ENCODE measurements around the gene TDRD7.
A peak's percentile ranks its signal among the peaks of the same experiment; 100 is the strongest.

TDRD7 gene

DNA sequence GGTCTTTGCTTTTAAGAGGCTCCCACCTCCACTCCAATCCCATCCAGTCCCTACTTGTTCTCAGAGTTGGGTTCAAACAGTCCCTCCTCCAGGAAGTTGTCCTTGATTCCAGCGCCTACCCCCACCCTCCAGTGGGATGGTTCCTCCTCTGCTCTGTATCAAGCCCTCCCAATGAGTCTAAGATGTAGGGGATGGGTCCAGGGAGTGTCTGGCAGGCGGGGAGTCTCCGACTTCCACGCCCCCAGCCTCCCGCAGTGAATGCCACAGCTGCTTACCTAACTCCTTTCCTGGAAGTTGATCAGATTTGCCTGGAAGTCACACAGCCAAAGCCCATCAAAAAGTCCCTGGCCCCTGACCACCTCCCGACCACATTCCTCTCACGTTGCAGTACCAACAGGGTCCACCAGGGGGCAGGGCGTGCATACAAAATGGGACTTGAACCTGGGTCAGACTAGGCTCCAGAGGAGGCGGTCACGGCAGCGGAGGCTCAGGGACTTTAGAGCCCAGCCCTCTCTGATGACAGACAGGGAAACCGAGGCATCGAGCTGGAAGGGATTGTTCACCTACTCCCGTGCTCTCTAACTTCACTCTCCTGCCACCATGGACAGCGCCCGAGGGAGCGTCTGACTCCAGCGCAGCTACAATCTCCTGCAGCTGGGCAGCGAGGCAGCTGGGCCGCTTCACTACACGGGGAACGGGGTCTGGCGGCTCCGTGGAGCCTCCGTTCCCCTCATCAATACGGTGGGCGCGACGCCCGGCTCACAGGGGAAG, 25.0 kb upstream of the TDRD7 start:
- peak; percentile 30 for DNase-seq (ENCODE audit: low read depth)

DNA sequence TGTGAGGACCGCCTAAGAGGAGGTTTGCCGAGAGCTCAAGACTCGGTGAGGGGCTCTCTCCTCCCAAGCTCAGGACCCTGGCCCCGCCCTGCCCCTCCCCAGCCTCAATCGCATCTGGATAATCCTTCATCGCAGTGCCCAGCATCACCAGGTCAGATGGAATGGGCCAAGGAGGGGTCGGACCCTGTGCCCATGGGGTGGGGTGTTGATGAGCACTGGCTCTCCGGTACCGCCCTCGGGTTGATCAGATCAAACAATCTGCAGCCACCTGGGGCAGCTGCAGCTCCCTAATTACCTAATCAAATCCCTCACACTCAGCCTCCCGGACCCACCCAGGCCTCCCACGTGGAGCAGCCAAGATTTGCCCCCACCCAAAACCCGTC, 24.4 kb upstream of the TDRD7 start:
- no peak for DNase-seq (ENCODE audit: low read depth)

DNA sequence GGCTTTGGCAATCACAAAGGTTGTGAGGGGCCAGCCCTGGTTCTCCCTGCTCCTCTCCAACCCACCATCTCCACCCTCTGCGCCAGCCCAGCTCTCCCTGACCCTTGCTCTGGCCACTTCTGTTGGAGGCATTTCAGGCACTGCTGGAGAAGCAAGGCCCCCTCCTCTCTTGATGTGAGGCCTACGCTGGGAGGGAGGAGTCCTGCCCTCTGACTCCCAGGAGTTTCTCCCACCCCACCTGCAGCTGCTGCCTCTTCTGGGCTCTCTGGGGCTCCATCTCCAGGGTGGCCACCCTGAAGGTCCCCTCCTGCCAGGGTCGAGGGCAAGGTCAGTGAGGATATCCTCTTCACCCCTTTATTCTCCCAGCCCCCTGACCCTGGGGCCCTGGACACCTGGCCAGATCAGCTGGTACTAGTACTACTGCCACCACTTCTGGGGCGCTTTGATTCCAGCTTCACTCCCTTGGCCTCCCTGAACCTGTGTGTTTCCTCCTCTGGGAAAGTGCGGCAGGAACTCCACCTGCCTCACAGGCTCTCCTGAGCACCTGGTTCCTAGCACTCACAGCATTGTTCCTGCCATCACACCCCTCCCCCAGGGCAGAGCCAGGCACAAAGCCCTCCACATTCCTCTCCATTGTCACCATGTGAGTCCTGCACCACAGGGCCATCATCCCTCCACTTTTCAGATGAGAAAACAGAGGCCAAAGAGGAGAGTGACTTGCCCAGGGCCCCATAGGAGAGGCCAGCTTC, 23.8 kb upstream of the TDRD7 start:
- DNase-seq (ENCODE audit: low read depth), result no peak

DNA sequence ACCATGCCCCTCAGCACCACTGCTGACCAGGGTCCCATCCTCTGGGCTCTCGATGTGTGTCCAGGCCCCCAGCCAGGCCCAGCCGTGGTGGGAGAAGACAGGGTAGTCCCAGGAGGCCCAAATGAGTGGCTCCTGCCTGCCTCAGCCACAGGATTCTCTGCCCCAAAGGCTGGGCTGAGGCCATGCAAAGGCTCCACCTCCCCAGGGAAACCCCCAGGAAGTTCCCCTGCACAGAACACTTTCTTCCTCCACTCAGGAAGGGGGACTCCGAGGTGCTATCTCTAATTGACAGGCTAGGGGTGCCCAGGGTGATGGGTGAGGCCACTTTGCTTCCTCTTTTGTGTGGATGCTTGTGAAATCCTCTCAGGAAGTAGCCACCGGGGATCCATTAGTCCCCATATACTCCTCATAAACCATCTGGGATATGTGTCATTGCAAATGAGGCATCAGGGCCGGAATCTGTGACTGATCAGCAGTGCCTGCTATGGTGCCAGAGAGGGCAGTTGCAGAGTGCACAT, 23.1 kb upstream of the TDRD7 start:
- DNase-seq (ENCODE audit: low read depth), result no peak

DNA sequence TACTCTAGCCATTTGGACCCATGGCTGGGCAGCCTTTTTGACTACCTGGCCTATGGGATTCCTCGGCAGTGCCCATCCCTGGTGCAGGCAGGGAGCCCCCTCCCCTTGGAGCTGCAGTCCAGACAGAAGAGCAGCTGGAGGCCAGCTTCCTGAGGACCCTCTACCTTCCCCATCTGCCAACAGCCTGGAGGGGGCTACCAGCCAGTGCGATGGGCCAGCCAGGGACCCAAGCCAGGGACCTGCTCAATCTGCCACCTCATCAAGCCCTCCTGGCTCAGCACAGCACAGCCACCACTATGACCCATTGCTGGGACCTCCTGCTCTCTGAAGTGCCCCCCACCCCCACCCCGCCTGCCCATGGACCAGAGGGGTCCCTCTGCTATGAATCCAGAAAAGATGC, 22.6 kb upstream of the TDRD7 start:
- no peak for DNase-seq (ENCODE audit: low read depth)

DNA sequence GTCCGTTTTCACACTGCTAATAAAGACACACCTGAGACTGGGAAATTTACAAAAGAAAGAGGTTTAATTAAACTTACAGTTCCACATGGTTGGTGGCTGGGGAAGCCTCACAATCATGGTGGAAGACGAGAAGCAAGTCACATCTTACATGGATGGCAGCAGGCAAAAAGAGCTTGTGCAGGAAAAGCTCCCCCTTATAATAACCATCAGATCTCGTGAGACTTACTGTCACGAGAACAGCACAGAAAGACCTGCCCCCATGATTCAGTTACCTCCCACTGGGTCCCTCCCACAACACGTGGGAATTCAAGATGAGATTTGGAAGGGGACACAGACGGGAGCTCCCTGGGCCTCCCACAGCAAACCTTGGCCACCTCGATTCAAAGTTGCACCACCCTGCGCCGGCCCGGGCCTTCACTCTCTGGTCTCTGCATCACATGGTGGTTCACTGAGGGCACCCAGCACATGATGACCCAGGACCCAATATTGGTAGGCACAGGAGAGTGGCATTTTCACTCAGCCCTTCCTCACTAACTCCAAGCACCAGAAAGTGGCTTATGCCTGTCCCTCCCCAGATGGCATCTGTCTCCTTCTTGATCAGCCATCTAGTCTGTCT, 21.0 kb upstream of the TDRD7 start:
- no peak for DNase-seq (ENCODE audit: low read depth)

DNA sequence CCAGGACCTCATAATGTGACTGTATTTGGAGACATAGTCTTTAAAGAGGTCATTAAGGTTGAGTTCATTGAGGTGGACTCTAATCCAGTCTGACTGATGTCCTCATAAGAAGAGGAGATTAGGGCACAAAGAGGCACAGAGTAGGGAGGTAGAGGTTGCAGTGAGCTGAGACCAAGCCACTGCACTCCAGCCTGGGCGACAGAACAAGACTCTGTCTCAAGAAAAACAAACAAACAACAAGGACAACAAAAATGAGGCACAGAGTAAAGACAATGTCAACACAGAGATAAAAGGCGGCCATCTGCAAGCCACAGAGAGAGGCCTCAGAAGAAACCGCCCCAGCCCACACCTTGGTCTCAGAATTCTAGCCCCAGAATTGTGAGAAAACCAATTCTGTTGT, 17.0 kb upstream of the TDRD7 start:
- DNase-seq (ENCODE audit: low read depth), result no peak

DNA sequence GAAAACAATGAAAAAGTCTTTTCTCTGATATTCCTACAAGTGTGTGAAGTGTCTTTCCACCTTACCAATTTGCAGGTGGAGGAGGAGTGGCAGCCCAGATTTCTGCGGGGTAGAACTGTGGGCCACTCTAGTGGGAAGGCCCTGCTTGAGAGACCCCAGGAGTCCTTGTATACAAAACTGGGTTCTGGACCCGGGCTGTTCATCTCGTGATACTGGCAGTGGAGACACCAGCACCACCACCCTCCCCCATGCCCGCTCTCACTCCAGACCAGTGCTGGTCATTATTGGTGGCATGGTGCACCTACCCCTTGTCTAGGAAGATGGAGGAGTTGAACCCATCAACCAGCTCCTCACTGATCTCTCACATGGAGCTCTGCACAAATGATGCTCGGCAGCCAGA, 16.2 kb upstream of the TDRD7 start:
- no peak for DNase-seq (ENCODE audit: low read depth)

DNA sequence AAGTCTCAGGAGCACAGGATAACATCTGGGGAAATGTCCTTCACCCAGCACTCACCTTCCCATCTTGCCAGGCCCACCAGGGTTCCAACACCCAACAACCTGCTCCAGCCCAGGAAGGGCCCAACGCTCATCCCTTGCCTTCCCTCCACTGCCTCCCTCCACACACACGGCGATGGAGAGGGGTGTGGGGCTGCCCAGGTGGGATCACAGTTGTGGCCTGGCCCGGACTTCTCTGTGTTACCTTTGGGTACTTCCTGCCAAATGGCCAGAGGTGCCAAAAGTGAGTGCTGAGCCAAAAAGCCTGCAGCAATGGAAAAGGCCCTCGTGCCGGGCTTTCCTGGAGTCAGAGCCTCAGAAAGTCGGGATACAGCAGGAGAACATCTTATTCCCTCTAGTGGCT, 15.6 kb upstream of the TDRD7 start:
- DNase-seq (ENCODE audit: low read depth), result no peak

DNA sequence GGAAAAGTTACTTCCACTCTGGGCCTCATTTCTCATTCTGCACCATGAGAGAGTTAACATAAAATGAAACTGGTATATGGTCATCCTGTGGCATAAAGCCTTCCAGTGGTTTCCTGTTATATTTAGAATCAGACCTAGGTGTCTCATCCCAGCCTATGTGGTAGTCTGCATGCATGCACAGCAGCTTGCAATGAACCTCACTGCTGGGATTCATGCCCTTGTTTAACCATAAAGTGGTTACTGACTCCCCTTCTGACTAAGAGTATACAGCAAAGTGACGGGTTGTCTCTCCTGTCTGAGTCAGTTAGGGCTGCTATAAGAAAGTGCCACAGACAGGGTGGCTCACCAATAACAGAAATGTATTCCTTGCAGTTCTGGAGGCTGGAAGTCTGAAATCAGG, 14.7 kb upstream of the TDRD7 start:
- DNase-seq (ENCODE audit: low read depth), result no peak

DNA sequence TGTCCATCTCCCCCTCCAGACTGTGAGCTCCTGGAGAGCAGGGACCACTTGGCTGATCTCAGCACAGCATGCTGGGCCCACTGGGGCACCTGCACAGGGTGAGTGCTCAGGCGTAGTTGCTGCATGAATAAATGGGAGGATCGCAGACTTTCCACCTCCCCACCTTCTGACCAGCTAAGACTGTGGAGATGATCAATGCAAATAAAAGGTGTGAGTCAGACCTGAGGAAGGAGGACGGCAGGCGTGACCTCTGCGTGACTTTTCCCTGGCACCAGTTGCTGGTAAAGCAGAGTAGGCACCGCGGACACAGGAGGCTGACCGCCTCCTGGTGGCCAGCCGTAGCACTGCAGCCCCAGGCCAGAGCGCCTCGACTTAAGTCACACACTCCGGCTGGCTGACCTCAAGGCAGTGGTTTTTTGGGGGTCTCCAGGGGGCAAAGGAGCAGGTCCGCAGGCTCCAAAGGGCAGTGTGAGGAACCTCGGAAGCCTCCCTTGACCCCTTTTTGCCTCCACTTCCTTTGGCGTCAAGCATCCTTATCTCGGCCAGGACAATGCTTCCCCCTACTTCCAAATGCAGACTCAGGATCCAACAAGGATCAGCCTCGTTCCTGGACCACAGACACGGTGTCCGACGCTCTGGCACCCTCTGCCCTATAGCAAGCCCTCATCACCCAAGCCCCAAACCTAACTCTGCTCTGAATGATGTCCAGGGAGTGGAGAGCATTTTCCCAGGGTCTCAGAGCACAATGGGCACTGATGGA, 12.7 kb upstream of the TDRD7 start:
- peak; percentile 47 for DNase-seq (ENCODE audit: low read depth)

DNA sequence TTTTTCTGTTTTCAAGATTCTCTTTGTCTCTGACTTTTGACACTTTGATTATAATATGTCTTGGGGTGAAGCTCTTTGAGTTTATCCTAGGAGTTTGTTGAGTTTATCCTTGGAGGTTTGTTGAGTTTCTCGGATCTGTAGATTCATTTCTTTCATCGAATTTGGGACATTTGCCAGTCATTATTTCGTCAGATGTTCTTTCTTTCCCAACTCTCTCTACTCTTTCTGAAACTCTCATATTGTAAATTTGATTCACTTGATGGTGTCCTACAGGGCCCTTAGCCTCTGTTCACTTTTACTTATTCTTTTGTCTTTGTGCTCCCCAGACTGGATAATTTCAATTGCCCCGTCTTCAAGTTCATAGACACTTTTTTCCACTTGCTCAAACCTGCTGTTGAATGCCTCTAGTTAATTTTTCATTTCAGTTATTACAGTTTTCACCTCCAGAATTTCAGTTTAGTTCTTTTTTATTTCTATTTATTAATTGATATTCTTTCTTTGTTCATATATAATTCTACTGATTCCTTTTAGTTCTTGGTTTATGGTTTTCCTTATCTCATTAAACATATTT, 8.1 kb upstream of the TDRD7 start:
- DNase-seq (ENCODE audit: low read depth), result no peak

DNA sequence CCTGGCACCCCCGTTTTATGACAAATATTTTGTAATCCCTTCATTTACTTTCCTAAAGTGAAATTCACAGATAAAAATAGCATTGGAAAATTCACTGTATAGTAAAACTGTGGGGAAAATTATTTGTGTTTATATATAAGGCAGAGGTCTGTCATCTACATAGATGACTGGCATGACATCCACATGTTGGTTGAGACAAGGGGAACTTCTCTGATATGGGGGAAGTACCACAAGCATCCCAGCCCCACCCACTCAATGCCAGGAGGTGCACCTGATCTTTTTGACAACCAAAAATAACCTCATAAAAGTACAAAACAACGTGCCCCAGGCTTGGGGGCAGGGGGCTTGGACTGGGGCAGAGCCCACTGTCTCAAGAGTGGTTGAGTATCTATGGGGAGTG, 6.3 kb upstream of the TDRD7 start:
- no peak for DNase-seq (ENCODE audit: low read depth)

DNA sequence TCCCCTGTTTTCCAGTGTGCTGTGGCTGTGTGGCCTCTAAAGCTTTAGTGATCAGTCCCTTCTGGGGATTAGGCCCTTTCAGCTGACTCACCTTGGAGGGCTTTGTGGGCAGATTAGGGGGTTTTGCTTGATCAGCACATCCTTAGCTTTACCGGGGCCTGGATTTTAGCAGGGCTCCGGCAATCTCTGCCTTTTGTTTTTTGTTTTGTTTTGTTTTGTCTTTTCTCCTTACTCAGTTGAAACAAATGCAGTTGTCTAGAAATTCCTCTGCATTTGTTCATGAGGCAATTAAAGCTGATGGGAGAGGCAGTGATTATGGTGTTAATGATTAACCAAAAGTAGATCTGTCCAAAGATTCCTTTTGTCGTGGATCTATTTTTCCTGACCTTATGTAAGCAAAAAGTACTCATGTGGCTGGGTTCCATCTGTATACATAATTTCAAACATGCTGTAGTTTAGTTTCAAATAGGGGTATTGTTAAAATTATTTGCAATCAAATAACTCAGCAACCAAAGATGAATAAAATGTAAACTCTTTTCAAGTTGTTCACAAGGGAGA, 5.2 kb upstream of the TDRD7 start:
- no peak for DNase-seq (ENCODE audit: low read depth)

DNA sequence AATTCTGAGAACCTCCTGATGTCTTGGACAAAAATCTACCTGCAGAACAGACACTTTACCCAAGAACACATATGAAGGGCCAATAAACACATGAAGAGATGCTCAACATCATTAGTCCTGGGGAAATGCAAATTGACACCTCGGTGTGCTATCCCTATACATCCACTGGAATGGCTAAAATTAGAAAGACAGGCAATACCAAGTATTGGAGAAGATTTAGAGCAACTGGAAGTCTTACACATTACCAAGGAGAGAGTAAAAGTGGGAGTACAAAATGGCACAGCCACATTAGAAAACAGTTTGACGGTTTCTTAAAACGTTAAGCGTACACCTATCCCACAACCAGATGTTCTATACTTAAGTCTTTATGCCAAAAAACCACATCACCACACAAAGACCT, 3.3 kb upstream of the TDRD7 start:
- DNase-seq (ENCODE audit: low read depth), result no peak

DNA sequence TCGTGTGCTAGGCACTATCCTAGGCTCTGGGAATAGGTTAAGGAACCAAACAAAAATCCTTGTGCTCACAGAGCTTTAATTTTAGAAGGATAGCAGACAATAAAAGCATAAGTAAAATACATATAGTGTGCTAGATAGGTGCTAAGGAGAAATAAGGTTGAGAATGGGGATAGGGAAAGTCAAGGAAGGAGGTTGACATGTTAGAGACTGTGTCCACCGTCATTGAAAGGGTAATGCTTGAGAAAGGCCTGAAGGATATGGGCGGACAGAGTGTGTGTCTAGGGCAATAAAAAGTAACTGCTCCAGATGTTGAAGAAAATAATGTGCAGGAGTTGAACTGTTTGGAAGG, 482 bp upstream of the TDRD7 start:
- DNase-seq (ENCODE audit: low read depth), result no peak

DNA sequence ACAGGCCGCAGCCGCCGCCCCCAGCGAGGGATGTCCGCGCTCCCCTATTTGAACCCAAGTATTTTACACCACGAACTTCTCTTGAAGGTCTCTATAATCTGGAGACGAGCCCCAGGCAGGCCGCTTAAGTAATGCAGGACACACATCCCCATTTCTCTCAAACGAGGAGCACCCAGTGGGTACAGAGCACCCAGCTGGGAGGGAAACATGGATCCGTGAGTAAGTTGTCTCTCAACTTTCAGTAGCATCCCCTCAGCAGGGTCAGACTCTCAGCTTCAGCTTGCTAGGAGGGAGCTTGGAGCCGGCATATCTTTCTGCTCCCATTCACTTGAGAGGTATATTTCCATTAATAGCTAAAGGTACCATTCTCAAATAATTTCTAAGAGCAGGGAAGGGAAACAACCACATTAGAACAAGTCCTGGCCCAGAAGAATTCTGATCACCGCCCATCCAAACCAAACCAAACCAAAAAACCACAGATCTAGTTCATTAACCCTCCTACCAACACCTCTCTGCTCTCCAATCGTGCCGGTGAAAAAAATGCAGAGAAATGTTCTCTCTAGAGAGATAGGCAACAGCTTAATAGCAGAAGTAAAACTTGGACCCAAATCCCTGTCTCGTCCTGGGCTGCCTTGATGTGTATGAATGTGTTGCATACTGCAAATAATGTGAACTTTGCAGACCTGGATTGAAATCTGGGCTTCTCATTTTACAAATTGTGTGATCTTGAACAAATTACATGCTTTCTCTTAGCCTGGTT, 910 bp downstream of the TDRD7 start:
- DNase-seq (ENCODE audit: low read depth), result no peak

DNA sequence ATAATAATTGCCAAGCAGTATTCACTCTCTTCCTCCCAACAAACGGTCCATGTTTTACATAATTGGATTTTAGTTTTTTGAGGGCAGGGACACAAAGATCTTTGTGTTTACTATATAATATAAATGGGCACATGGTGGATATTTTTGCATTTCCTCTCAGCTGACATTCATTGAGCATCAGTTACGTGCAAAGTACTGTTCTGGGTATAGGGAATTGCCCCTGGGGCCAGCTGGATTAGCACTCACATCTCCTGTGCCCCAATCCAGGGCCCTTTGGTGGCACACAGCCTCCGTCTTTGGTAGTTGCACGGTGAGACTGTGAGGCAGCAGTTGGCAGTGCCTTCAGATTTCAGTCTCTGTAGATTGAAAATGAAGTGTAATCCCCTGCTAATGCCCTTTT, 1.6 kb downstream of the TDRD7 start:
- no peak for DNase-seq (ENCODE audit: low read depth)

DNA sequence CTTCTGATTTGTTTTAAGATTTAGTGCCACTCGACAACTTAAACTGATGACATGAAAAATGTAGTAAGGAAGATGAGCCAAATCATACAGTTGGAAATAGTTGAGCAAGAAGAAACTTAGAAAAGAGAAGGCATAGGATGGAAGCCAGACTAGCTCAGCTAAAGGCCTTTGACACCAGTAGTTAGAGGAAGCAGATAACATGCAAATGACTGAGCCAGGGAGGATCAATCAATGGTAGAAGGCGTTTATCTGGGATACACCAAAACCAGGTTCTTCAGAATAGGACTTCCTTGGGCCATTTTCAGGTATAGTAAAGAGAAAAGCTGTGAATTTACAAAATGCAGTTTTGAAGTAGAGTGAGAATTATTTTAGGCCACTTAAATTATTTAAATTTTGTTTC, 3.2 kb downstream of the TDRD7 start:
- no peak for DNase-seq (ENCODE audit: low read depth)

DNA sequence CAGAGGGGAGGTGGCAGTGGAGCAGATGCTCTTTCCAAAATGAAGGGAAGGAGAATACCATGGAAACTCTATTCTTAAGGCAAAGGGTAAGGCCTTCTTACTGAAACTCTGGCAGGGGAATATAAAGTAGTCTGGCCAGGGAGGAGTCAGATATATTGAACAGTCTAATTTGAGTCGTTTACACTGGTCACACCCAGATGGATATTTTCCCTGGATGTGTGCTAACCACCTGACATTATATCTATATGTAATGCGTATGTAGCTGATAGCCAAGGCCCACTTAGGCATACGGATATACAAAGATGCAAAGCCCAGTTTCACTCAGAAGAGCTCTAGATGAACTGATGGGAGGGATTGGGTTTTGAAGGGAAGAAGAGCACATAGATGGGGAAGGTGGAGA, 7.0 kb downstream of the TDRD7 start:
- DNase-seq (ENCODE audit: low read depth), result no peak

DNA sequence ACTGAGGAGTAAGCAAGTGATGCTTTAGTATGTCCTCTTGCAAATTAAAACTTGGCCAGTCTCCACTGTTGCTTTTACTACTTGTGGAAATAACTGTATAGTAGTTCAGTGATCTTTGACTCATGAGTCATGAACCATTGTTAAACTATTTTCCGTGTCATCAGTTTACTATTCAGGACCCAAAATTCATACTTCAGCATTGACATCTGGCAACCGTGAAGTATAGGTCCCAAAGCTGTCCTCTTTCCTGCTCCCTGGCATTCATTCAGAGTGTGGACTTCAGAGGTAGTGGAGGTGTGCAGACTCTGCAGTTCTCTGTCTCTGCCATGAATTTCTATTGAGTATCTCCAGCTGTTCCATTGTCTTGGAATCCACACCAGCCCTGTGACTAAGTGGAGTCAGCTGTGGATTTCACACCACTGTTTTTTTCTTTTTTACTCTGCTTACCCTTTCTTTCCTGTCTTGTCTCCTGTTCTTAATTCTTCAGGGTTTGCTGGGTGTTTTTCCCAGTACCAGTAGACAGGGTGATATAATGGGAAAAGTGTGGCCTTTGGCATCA, 7.5 kb downstream of the TDRD7 start:
- no peak for DNase-seq (ENCODE audit: low read depth)

Data from stimulated activated CD4-positive, alpha-beta T cell treated with anti-CD3 and anti-CD28 coated beads, Interleukin-2, amount 100 ng/mL, for 4 hours (primary cell).